ENCODE measurements around the gene LRP2.

The LRP2 gene

DNA sequence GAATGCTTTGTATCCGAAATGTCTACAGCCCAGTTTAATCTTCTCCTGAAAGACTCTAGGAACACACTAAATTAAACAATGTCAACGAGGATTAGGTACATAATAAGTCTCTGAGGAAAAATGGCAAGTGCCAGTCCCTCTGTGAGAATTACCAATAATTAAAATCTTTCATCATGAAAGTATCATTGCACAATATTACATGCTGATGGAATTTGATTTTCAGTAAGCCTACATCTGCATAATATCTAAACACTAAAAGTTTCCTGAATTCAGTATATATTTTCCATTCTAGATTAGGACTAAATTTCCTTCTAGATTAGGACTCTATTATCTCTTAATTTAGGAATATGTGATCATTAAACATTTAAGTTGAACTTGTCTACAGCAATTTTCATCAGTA, 132.1 kb downstream of the LRP2 start:
- TF ChIP-seq, protein P1, sequence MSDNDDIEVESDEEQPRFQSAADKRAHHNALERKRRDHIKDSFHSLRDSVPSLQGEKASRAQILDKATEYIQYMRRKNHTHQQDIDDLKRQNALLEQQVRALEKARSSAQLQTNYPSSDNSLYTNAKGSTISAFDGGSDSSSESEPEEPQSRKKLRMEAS (IDR thresholded peaks at IDR 0.05), result no peak
- TF ChIP-seq NFIC (IDR thresholded peaks at IDR 0.05) (no peak), YY1 (IDR thresholded peaks at IDR 0.05; ENCODE audit: low read depth) (no peak), TAF1 (IDR thresholded peaks at IDR 0.05; ENCODE audit: low read depth) (no peak), RAD21 (IDR thresholded peaks at IDR 0.05; ENCODE audit: low read depth) (no peak), CEBPB (IDR thresholded peaks at IDR 0.05) (no peak), EP300 (IDR thresholded peaks at IDR 0.05; ENCODE audit: borderline replicate concordance) (no peak), TEAD4 (IDR thresholded peaks at IDR 0.05) (no peak), CREB1 (IDR thresholded peaks at IDR 0.05; ENCODE audit: low read depth) (no peak), EGR1 (IDR thresholded peaks at IDR 0.05) (no peak), TCF12 (IDR thresholded peaks at IDR 0.05; ENCODE audit: low read depth) (no peak), ZBTB7A (IDR thresholded peaks at IDR 0.05; ENCODE audit: low read depth) (no peak), FOXM1 (IDR thresholded peaks at IDR 0.05; ENCODE audit: borderline replicate concordance, low read depth) (no peak)
- TF ChIP-seq, protein P2, sequence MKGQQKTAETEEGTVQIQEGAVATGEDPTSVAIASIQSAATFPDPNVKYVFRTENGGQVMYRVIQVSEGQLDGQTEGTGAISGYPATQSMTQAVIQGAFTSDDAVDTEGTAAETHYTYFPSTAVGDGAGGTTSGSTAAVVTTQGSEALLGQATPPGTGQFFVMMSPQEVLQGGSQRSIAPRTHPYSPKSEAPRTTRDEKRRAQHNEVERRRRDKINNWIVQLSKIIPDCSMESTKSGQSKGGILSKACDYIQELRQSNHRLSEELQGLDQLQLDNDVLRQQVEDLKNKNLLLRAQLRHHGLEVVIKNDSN (IDR thresholded peaks at IDR 0.05), result no peak
- TF ChIP-seq, protein P3, sequence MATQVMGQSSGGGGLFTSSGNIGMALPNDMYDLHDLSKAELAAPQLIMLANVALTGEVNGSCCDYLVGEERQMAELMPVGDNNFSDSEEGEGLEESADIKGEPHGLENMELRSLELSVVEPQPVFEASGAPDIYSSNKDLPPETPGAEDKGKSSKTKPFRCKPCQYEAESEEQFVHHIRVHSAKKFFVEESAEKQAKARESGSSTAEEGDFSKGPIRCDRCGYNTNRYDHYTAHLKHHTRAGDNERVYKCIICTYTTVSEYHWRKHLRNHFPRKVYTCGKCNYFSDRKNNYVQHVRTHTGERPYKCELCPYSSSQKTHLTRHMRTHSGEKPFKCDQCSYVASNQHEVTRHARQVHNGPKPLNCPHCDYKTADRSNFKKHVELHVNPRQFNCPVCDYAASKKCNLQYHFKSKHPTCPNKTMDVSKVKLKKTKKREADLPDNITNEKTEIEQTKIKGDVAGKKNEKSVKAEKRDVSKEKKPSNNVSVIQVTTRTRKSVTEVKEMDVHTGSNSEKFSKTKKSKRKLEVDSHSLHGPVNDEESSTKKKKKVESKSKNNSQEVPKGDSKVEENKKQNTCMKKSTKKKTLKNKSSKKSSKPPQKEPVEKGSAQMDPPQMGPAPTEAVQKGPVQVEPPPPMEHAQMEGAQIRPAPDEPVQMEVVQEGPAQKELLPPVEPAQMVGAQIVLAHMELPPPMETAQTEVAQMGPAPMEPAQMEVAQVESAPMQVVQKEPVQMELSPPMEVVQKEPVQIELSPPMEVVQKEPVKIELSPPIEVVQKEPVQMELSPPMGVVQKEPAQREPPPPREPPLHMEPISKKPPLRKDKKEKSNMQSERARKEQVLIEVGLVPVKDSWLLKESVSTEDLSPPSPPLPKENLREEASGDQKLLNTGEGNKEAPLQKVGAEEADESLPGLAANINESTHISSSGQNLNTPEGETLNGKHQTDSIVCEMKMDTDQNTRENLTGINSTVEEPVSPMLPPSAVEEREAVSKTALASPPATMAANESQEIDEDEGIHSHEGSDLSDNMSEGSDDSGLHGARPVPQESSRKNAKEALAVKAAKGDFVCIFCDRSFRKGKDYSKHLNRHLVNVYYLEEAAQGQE (IDR thresholded peaks at IDR 0.05; ENCODE audit: low read depth), result no peak

DNA sequence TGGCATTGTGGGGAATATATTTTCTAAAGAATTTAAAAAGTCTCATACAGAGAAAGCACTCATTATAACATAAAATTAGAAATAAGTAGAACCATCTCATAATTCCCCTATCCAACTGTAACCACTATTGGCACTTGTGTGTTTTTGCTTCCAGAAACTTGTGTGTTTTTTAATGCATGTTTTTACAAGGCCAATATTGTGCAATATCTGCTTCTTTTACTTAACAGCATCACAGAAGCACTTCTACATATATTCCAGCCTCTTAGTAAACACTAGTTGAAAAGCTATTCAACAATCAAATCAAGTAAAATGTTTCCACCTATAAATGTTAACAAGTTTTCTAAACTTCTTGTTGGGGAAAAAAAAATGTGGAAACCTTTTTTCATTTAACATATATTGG, 132.7 kb downstream of the LRP2 start:
- TF ChIP-seq CEBPB (IDR thresholded peaks at IDR 0.05) (peak; percentile 53; the same call in 1 of the 2 replicates), TCF12 (IDR thresholded peaks at IDR 0.05; ENCODE audit: low read depth) (no peak)

DNA sequence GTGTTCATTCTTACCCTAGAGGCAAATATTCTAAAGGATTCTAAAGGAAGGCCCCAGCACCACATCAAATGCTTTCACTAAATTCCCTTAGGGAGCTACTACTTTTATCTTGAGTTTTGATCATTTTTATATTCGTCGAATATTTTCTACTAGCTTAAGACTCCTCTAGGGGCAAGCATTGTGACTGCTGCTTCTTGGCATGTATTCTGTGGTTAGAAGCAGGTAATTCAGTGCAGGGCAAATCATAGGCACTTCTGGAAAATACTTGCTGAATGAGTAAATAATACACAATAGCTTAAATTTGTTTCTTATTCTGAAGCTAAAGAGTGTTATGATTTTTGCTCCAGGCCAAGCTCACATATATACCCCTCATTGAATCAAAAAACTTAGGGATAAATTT, 136.4 kb downstream of the LRP2 start:
- TF ChIP-seq RAD21 (IDR thresholded peaks at IDR 0.05; ENCODE audit: low read depth) (no peak), TCF12 (IDR thresholded peaks at IDR 0.05; ENCODE audit: low read depth) (no peak), FOXM1 (IDR thresholded peaks at IDR 0.05; ENCODE audit: borderline replicate concordance, low read depth) (no peak), NFIC (IDR thresholded peaks at IDR 0.05) (no peak), CEBPB (IDR thresholded peaks at IDR 0.05) (no peak)

DNA sequence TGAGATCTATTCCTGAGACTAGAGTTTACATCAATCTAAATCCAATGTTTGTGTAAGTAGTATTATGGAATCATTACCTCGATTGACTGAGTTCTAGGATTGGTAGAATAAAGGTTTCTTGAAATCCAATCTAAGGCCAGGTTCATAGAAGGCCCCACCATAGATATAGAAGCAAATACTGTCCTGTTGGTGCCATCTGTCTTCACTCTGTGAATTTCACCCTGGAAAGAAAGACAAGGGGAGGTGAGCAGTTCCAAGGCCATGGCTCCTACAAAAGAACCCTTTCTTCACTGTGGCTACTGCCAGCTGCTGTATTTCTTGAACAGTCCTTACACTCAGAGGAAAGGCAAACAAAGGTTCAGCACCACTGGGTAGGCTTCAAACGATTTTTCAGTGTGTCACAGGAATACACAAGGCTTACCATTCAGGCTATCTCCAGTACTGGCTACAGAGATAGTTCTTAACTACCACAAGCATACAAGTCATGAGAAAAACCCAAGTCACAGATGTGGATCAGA, 137.0 kb downstream of the LRP2 start:
- TF ChIP-seq, protein P3 (IDR thresholded peaks at IDR 0.05; ENCODE audit: low read depth), result no peak
- TF ChIP-seq, protein P2 (IDR thresholded peaks at IDR 0.05), result no peak
- no peak for TF ChIP-seq RAD21 (IDR thresholded peaks at IDR 0.05; ENCODE audit: low read depth)

DNA sequence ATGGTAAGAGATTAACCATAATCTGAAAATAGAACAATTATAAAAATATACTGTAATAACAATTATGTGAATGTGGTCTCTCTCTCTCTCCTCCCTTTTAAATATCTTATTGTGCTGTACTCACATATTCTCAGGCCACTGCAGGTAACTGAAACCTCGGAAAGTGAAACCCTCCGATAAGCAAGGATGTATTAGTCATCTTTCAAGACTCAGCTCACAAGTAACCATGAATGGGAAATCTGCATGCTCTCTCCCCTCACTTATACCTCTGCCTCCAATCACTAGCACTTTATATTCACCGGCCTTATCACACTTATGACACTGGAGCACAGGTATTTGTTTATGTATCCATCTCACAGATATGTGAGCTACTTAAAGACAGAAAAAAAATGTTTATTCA, 139.7 kb downstream of the LRP2 start:
- TF ChIP-seq CEBPB (IDR thresholded peaks at IDR 0.05) (no peak), EGR1 (IDR thresholded peaks at IDR 0.05) (no peak), TAF1 (IDR thresholded peaks at IDR 0.05; ENCODE audit: low read depth) (no peak), RAD21 (IDR thresholded peaks at IDR 0.05; ENCODE audit: low read depth) (no peak), EP300 (IDR thresholded peaks at IDR 0.05; ENCODE audit: borderline replicate concordance) (no peak), TCF12 (IDR thresholded peaks at IDR 0.05; ENCODE audit: low read depth) (no peak), YY1 (IDR thresholded peaks at IDR 0.05; ENCODE audit: low read depth) (no peak), NFIC (IDR thresholded peaks at IDR 0.05) (no peak), TEAD4 (IDR thresholded peaks at IDR 0.05) (no peak), FOXM1 (IDR thresholded peaks at IDR 0.05; ENCODE audit: borderline replicate concordance, low read depth) (no peak), ZBTB7A (IDR thresholded peaks at IDR 0.05; ENCODE audit: low read depth) (no peak), CREB1 (IDR thresholded peaks at IDR 0.05; ENCODE audit: low read depth) (no peak)
- TF ChIP-seq, protein P3 (IDR thresholded peaks at IDR 0.05; ENCODE audit: low read depth), result no peak
- TF ChIP-seq, protein P1 (IDR thresholded peaks at IDR 0.05), result no peak
- TF ChIP-seq, protein P2 (IDR thresholded peaks at IDR 0.05), result no peak

Data from Ishikawa (cell line).